GM23338 (cell line): Measurements from ENCODE around the gene TVP23A. TPM values are rescaled to one million over a fixed set of nuclear protein-coding genes. Genes with fewer than 3 reads are reported as not detected.

Experiments used
- ATAC-seq: fragments of 200-7000 bp; cut with Tn5 transposase; 3 replicates; pipeline ENCODE4 v1.9.1; 2020
- DNase-seq: peaks from one replicate; pipeline ENCODE4 v3.0.0-alpha.2; 2015; ENCODE audit warnings: low spot score
- H2AFZ ChIP-seq: fragments of 200-600 bp; sonication (generic); 2 replicates; pipeline ENCODE4 v1.8.0; 2016; ENCODE audit warnings: antibody characterized with exemption, mild to moderate bottlenecking, moderate library complexity
- H3F3A ChIP-seq: fragments of 200-600 bp; sonication (generic); replicated peaks from 2 replicates; pipeline ENCODE4 v1.8.0; 2017; ENCODE audit warnings: antibody characterized with exemption, mixed run types, low read depth
- H3K27ac ChIP-seq: fragments of 200-600 bp; sonication (generic); 2 replicates; pipeline ENCODE4 v1.6.1; 2016; ENCODE audit warnings: low read depth
- H3K27me3 ChIP-seq: fragments of 200-600 bp; sonication (generic); 2 replicates; pipeline ENCODE4 v1.8.0; 2016; ENCODE audit warnings: mild to moderate bottlenecking, mixed run types, moderate library complexity; ENCODE audit not compliant: insufficient read depth
- H3K36me3 ChIP-seq: fragments of 200-600 bp; sonication (generic); 2 replicates; pipeline ENCODE4 v1.8.0; 2016; ENCODE audit warnings: mild to moderate bottlenecking; ENCODE audit not compliant: insufficient read depth
- H3K4me1 ChIP-seq: fragments of 200-600 bp; sonication (generic); 2 replicates; pipeline ENCODE4 v1.8.0; 2016; ENCODE audit warnings: mild to moderate bottlenecking, moderate library complexity; ENCODE audit not compliant: insufficient read depth
- H3K4me2 ChIP-seq: fragments of 200-600 bp; sonication (generic); 2 replicates; pipeline ENCODE4 v1.7.1; 2017; ENCODE audit warnings: mixed run types
- H3K4me3 ChIP-seq: fragments of 200-600 bp; sonication (generic); 2 replicates; pipeline ENCODE4 v1.6.1; 2016; ENCODE audit warnings: mixed run types
- H3K79me2 ChIP-seq: fragments of 200-600 bp; sonication (generic); replicated peaks from 2 replicates; pipeline ENCODE4 v1.8.0; 2017; ENCODE audit warnings: mild to moderate bottlenecking; ENCODE audit not compliant: insufficient read depth
- H3K9me2 ChIP-seq: fragments of 200-600 bp; sonication (generic); 2 replicates; pipeline ENCODE4 v1.8.0; 2017; ENCODE audit not compliant: insufficient read depth
- H4K20me1 ChIP-seq: fragments of 200-600 bp; sonication (generic); replicated peaks from 2 replicates; pipeline ENCODE4 v1.8.0; 2017; ENCODE audit warnings: mild to moderate bottlenecking; ENCODE audit not compliant: insufficient read depth
- H3K27ac Mint-ChIP-seq: 2 replicates; pipeline ENCODE4 v1.8.0; 2020; ENCODE audit warnings: inconsistent platforms, mild to moderate bottlenecking, moderate library complexity, mixed read lengths
- H3K27me3 Mint-ChIP-seq: 3 replicates; pipeline ENCODE4 v1.8.0; 2022; ENCODE audit warnings: low read depth, mild to moderate bottlenecking, moderate library complexity, mixed read lengths, inconsistent platforms; ENCODE audit not compliant: insufficient read depth, poor library complexity
- H3K36me3 Mint-ChIP-seq: 3 replicates; pipeline ENCODE4 v1.8.0; 2021; ENCODE audit warnings: low read depth, mild to moderate bottlenecking, inconsistent platforms, moderate library complexity, mixed read lengths
- H3K4me1 Mint-ChIP-seq: 3 replicates; pipeline ENCODE4 v1.8.0; 2020; ENCODE audit warnings: mild to moderate bottlenecking, inconsistent platforms, mixed read lengths
- H3K4me3 Mint-ChIP-seq: 3 replicates; pipeline ENCODE4 v1.8.0; 2021; ENCODE audit warnings: moderate library complexity, mild to moderate bottlenecking, inconsistent platforms, mixed read lengths
- H3K9me3 Mint-ChIP-seq: 3 replicates; pipeline ENCODE4 v1.8.0; 2020; ENCODE audit warnings: moderate library complexity, mild to moderate bottlenecking, inconsistent platforms, mixed read lengths
- CREB1 ChIP-seq: fragments of 250-450 bp; sonication (Bioruptor Pico); IDR thresholded peaks from 2 replicates; pipeline ENCODE4 v1.5.0; 2020; ENCODE audit warnings: low read depth, mild to moderate bottlenecking, moderate library complexity
- ETS1 ChIP-seq: IDR thresholded peaks from 2 replicates; pipeline ENCODE4 v1.6.1; 2016; ENCODE audit warnings: antibody characterized with exemption
- EZH2 ChIP-seq: fragments of 200-600 bp; sonication (generic); IDR thresholded peaks from one replicate; pipeline ENCODE4 v1.8.0; 2017; ENCODE audit warnings: antibody characterized with exemption, mild to moderate bottlenecking, low read depth; ENCODE audit not compliant: unreplicated experiment
- EZH2phosphoT487 ChIP-seq: fragments of 200-600 bp; sonication (generic); IDR thresholded peaks from one replicate; pipeline ENCODE4 v1.8.1; 2018; ENCODE audit warnings: antibody characterized with exemption; ENCODE audit not compliant: unreplicated experiment
- JUNB ChIP-seq: IDR thresholded peaks from one replicate; pipeline ENCODE4 v1.6.1; 2016; ENCODE audit warnings: antibody characterized with exemption; ENCODE audit not compliant: unreplicated experiment
- NANOG ChIP-seq: IDR thresholded peaks from 2 replicates; pipeline ENCODE4 v1.6.1; 2016; ENCODE audit warnings: antibody characterized with exemption, borderline replicate concordance
- POLR2AphosphoS5 ChIP-seq: IDR thresholded peaks from 2 replicates; pipeline ENCODE4 v1.6.1; 2016; ENCODE audit warnings: antibody characterized with exemption, low read depth
- STAT1 ChIP-seq: IDR thresholded peaks from one replicate; pipeline ENCODE4 v1.6.1; 2016; ENCODE audit warnings: antibody characterized with exemption; ENCODE audit not compliant: unreplicated experiment
- ZNF114 ChIP-seq: fragments of 250-450 bp; sonication (Bioruptor Pico); IDR thresholded peaks from 2 replicates; pipeline ENCODE4 v1.5.0; 2020; ENCODE audit warnings: mild to moderate bottlenecking, moderate library complexity
- ZNF331 ChIP-seq: fragments of 250-450 bp; sonication (Bioruptor Pico); IDR thresholded peaks from 2 replicates; pipeline ENCODE4 v1.5.0; 2020; ENCODE audit warnings: low read depth, mild to moderate bottlenecking, moderate library complexity
- ZNF462 ChIP-seq: fragments of 250-450 bp; sonication (Bioruptor Pico); IDR thresholded peaks from 2 replicates; pipeline ENCODE4 v1.5.0; 2020; ENCODE audit warnings: mild to moderate bottlenecking, moderate library complexity
- polyA plus RNA-seq: library from polyadenylated mRNA; unstranded; fragments of >200 nt; fragmentation: Nextera tagmentation; extraction: Ambion mirVana; gene quantifications from 2 replicates; pipeline ENCODE4 v1.2.1, GENCODE V29; 2016
- total RNA-seq: library from RNA; depleted of rRNA; stranded (reverse); fragments of >200 nt; shearing (Covaris generic); gene quantifications from 2 replicates; pipeline ENCODE4 v1.2.3, GENCODE V29; 2014
- TF ChIP-seq, protein P1 (sequence below): IDR thresholded peaks from one replicate; pipeline ENCODE4 v1.6.1; 2018; ENCODE audit warnings: antibody characterized with exemption; ENCODE audit not compliant: unreplicated experiment
- TF ChIP-seq, protein P2 (sequence below), 2 experiments: fragments of 200-600 bp in 1 of 2; sonication (generic) in 1 of 2; conservative IDR thresholded peaks; 2 replicates each; pipeline versions ENCODE4 v1.5.1 to v1.6.1; 2016 to 2017; ENCODE audit warnings: antibody characterized with exemption in 2 of 2, low read depth in 2 of 2, mild to moderate bottlenecking in 2 of 2, moderate library complexity in 1 of 2

TVP23A gene
- total and polyA plus RNA-seq, 2 experiments from 2014 or later, result 2.8 to 4.5 TPM

DNA sequence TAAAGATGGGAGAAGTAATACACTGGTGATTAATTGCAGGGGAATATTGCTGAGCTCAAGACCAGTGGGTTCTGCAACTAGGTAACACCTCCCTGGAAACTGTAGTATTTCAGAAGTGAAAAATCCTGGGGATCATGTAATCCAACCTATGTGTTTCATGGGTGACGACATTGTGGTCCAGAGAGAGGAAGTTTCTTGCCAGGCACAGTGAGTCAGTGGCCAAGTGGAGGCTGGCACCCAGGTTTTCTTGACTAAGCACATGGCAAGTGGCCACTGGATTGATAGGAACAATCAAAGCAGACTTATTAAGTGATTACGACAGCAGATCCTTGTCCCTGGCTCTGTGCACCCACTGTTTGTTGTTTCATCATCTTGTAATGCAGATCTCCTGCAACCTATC is 43.8 kb upstream of the TVP23A start:
- Mint-ChIP-seq H3K27ac (no peak overlapping the region), H3K4me3 (no peak overlapping the region), H3K36me3 (no peaks in the 10 kb centered on the region), H3K4me1 (peaks cover 6% of the 10 kb centered on the region; the same call in 2 of the 3 replicates), H3K9me3 (peaks cover 6% of the 10 kb centered on the region; the same call in 2 of the 3 replicates), H3K27me3 (peaks cover 3% of the 10 kb centered on the region)
- no peak overlapping the region for H3K27ac ChIP-seq
- ATAC-seq (no peak), DNase-seq (no peak)
- H3K4me3 ChIP-seq, result no peak overlapping the region
- H3K9me2 ChIP-seq, result no peaks in the 10 kb centered on the region
- peaks cover 4% of the 10 kb centered on the region; the same call in 1 of the 2 replicates for H3K4me1 ChIP-seq
- no peaks in the 10 kb centered on the region for H4K20me1 ChIP-seq
- H3K36me3 ChIP-seq, result no peaks in the 10 kb centered on the region
- H2AFZ ChIP-seq, result peak overlapping the region; percentile 84
- H3K27me3 ChIP-seq, result no peaks in the 10 kb centered on the region
- H3K4me2 ChIP-seq, result no peak overlapping the region
- H3K79me2 ChIP-seq, result no peaks in the 10 kb centered on the region
- no peaks in the 10 kb centered on the region for H3F3A ChIP-seq
- TF ChIP-seq ZNF462 (CRISPR knock-in tag) (no peak), STAT1 (no peak), JUNB (no peak), ZNF114 (CRISPR knock-in tag) (no peak), POLR2AphosphoS5 (no peak), CREB1 (CRISPR knock-in tag) (no peak), EZH2 (no peak), EZH2phosphoT487 (no peak), ETS1 (no peak), NANOG (no peak), ZNF331 (CRISPR knock-in tag) (no peak)
- TF ChIP-seq, protein P1, sequence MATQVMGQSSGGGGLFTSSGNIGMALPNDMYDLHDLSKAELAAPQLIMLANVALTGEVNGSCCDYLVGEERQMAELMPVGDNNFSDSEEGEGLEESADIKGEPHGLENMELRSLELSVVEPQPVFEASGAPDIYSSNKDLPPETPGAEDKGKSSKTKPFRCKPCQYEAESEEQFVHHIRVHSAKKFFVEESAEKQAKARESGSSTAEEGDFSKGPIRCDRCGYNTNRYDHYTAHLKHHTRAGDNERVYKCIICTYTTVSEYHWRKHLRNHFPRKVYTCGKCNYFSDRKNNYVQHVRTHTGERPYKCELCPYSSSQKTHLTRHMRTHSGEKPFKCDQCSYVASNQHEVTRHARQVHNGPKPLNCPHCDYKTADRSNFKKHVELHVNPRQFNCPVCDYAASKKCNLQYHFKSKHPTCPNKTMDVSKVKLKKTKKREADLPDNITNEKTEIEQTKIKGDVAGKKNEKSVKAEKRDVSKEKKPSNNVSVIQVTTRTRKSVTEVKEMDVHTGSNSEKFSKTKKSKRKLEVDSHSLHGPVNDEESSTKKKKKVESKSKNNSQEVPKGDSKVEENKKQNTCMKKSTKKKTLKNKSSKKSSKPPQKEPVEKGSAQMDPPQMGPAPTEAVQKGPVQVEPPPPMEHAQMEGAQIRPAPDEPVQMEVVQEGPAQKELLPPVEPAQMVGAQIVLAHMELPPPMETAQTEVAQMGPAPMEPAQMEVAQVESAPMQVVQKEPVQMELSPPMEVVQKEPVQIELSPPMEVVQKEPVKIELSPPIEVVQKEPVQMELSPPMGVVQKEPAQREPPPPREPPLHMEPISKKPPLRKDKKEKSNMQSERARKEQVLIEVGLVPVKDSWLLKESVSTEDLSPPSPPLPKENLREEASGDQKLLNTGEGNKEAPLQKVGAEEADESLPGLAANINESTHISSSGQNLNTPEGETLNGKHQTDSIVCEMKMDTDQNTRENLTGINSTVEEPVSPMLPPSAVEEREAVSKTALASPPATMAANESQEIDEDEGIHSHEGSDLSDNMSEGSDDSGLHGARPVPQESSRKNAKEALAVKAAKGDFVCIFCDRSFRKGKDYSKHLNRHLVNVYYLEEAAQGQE, result no peak
- TF ChIP-seq, protein P2, sequence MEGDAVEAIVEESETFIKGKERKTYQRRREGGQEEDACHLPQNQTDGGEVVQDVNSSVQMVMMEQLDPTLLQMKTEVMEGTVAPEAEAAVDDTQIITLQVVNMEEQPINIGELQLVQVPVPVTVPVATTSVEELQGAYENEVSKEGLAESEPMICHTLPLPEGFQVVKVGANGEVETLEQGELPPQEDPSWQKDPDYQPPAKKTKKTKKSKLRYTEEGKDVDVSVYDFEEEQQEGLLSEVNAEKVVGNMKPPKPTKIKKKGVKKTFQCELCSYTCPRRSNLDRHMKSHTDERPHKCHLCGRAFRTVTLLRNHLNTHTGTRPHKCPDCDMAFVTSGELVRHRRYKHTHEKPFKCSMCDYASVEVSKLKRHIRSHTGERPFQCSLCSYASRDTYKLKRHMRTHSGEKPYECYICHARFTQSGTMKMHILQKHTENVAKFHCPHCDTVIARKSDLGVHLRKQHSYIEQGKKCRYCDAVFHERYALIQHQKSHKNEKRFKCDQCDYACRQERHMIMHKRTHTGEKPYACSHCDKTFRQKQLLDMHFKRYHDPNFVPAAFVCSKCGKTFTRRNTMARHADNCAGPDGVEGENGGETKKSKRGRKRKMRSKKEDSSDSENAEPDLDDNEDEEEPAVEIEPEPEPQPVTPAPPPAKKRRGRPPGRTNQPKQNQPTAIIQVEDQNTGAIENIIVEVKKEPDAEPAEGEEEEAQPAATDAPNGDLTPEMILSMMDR (conservative IDR thresholded peaks at IDR 0.05; ENCODE audit: low read depth in 2 of 2), result no peak
